Neural cell (in vitro differentiated cells): ENCODE data around the gene TXNIP. TPM values are rescaled to one million over a fixed set of nuclear protein-coding genes. Genes with fewer than 3 reads are reported as not detected.

ENCODE experiments used
- H2AFZ ChIP-seq: fragments of 200-600, 300-800 bp; sonication (generic), shearing (Covaris generic); 2 replicates; pipeline ENCODE4 v1.6.0; 2014; ENCODE audit warnings: low read depth, mild to moderate bottlenecking, antibody characterized with exemption, low read length, moderate library complexity
- H3F3A ChIP-seq: fragments of 200-600 bp; shearing (Covaris generic); 2 replicates; pipeline ENCODE4 v1.6.1; 2016; ENCODE audit warnings: mild to moderate bottlenecking, moderate library complexity, mixed read lengths, antibody characterized with exemption, low read length; ENCODE audit not compliant: insufficient read depth, poor library complexity, severe bottlenecking
- H3K27ac ChIP-seq: fragments of 200-600, 300-800 bp; sonication (generic), shearing (Covaris generic); 2 replicates; pipeline ENCODE4 v1.5.1; 2014; ENCODE audit warnings: mild to moderate bottlenecking, low read length, moderate library complexity
- H3K27me3 ChIP-seq: fragments of 300-800, 200-600 bp; sonication (generic), shearing (Covaris generic); 2 replicates; pipeline ENCODE4 v1.6.0; 2014; ENCODE audit warnings: mild to moderate bottlenecking, low read depth, low read length, moderate library complexity; ENCODE audit not compliant: insufficient read depth
- H3K36me3 ChIP-seq: fragments of 300-800, 200-600 bp; sonication (generic), shearing (Covaris generic); 2 replicates; pipeline ENCODE4 v1.5.1; 2014; ENCODE audit warnings: mild to moderate bottlenecking, antibody characterized with exemption, low read length, moderate library complexity; ENCODE audit not compliant: insufficient read depth
- H3K4me2 ChIP-seq: fragments of 300-800, 200-600 bp; sonication (generic), shearing (Covaris generic); 2 replicates; pipeline ENCODE4 v1.6.0; 2014; ENCODE audit warnings: mild to moderate bottlenecking, low read length
- H3K4me3 ChIP-seq: fragments of 300-800, 200-600 bp; sonication (generic), shearing (Covaris generic); 2 replicates; pipeline ENCODE4 v1.5.1; 2014; ENCODE audit warnings: mild to moderate bottlenecking, low read length, moderate library complexity
- H3K79me2 ChIP-seq: fragments of 200-600 bp; shearing (Covaris generic); replicated peaks from 2 replicates; pipeline ENCODE4 v1.6.0; 2014; ENCODE audit warnings: mild to moderate bottlenecking, low read length, moderate library complexity; ENCODE audit not compliant: insufficient read depth
- H3K9ac ChIP-seq: fragments of 300-800, 200-600 bp; sonication (generic), shearing (Covaris generic); 2 replicates; pipeline ENCODE4 v1.6.1; 2016; ENCODE audit warnings: mild to moderate bottlenecking, low read length, mixed read lengths
- H3K9me2 ChIP-seq: fragments of 200-600 bp; shearing (Covaris generic); 2 replicates; pipeline ENCODE4 v1.6.1; 2016; ENCODE audit warnings: mild to moderate bottlenecking, low read length, mixed read lengths; ENCODE audit not compliant: insufficient read depth
- H3K9me3 ChIP-seq: fragments of 200-600, 300-800 bp; sonication (generic), shearing (Covaris generic); 2 replicates; pipeline ENCODE4 v1.6.1; 2016; ENCODE audit warnings: mild to moderate bottlenecking, mixed run types, low read length, moderate library complexity, mixed read lengths
- H4K20me1 ChIP-seq: fragments of 200-600 bp; shearing (Covaris generic); 2 replicates; pipeline ENCODE4 v1.6.1; 2016; ENCODE audit warnings: mild to moderate bottlenecking, mixed run types; ENCODE audit not compliant: insufficient read depth
- CTCF ChIP-seq: fragments of 450-650 bp; IDR thresholded peaks from 2 replicates; pipeline ENCODE4 v1.5.1; 2014; ENCODE audit warnings: antibody characterized with exemption, mild to moderate bottlenecking, moderate library complexity; ENCODE audit not compliant: poor library complexity, severe bottlenecking
- EP300 ChIP-seq: fragments of 450-650 bp; conservative IDR thresholded peaks from 2 replicates; pipeline ENCODE4 v1.6.1; 2014; ENCODE audit warnings: antibody characterized with exemption, mild to moderate bottlenecking, moderate library complexity; ENCODE audit not compliant: poor library complexity, severe bottlenecking
- EZH2 ChIP-seq: fragments of 200-600, 300-800 bp; shearing (Covaris generic), sonication (generic); IDR thresholded peaks from 2 replicates; pipeline ENCODE4 v1.6.1; 2014; ENCODE audit warnings: antibody characterized with exemption, low read length, borderline replicate concordance, mild to moderate bottlenecking; ENCODE audit not compliant: insufficient read depth, poor library complexity, severe bottlenecking
- MXI1 ChIP-seq: fragments of 450-650 bp; conservative IDR thresholded peaks from 2 replicates; pipeline ENCODE4 v1.6.1; 2014; ENCODE audit warnings: antibody characterized with exemption, mild to moderate bottlenecking; ENCODE audit not compliant: poor library complexity, severe bottlenecking
- POLR2AphosphoS5 ChIP-seq: IDR thresholded peaks from 2 replicates; pipeline ENCODE4 v1.6.1; 2012
- RAD21 ChIP-seq: fragments of 450-650 bp; conservative IDR thresholded peaks from 2 replicates; pipeline ENCODE4 v1.6.1; 2014; ENCODE audit warnings: antibody characterized with exemption, mild to moderate bottlenecking, moderate library complexity
- REST ChIP-seq: IDR thresholded peaks from 2 replicates; pipeline ENCODE4 v1.6.1; 2012; ENCODE audit warnings: borderline replicate concordance
- SMC3 ChIP-seq: fragments of 450-650 bp; conservative IDR thresholded peaks from 2 replicates; pipeline ENCODE4 v1.6.1; 2014; ENCODE audit warnings: antibody characterized with exemption, mild to moderate bottlenecking, moderate library complexity; ENCODE audit not compliant: poor library complexity
- TAF1 ChIP-seq: IDR thresholded peaks from 2 replicates; pipeline ENCODE4 v1.6.1; 2012; ENCODE audit warnings: low read depth
- polyA plus RNA-seq: library from polyadenylated mRNA; depleted of rRNA; stranded (reverse); fragments of >200 nt; gene quantifications from 2 replicates; pipeline ENCODE4 v1.2.3, GENCODE V29; 2014

Gene TXNIP
- polyA plus RNA-seq, 1 donor from 2014 or later, result 140 TPM

GRCh38 chr1:145997016-145997717, 788 bp upstream of the TXNIP start:
- H3K4me3 ChIP-seq, result peak overlapping the region; percentile 79
- peaks cover 41% of the 10 kb centered on the region for H4K20me1 ChIP-seq
- no peaks in the 10 kb centered on the region for H3K27me3 ChIP-seq
- peak overlapping the region; percentile 78 for H3K27ac ChIP-seq
- no peaks in the 10 kb centered on the region for H3K9me2 ChIP-seq
- H3K79me2 ChIP-seq, result peaks cover 50% of the 10 kb centered on the region
- no peak for TF ChIP-seq POLR2AphosphoS5
- no peak for TF ChIP-seq MXI1
- no peak for TF ChIP-seq SMC3
- no peak for TF ChIP-seq EZH2
- no peak for TF ChIP-seq TAF1
- TF ChIP-seq EP300, result no peak
- no peak for TF ChIP-seq REST
- TF ChIP-seq RAD21, result no peak
- no peak for TF ChIP-seq CTCF
- peak overlapping the region; percentile 68 for H3K9ac ChIP-seq
- H3K9me3 ChIP-seq, result no peaks in the 10 kb centered on the region
- peaks cover 26% of the 10 kb centered on the region for H3K36me3 ChIP-seq
- H3K4me2 ChIP-seq, result peak overlapping the region; percentile 85
- H3F3A ChIP-seq, result peaks cover 3% of the 10 kb centered on the region
- H2AFZ ChIP-seq, result peak overlapping the region; percentile 35

- Histone ChIP-seq H3K27me3 (no peaks in the 10 kb centered on the region), H3K4me3 (peak overlapping the region; percentile 79), H2AFZ (no peak overlapping the region), H3F3A (peaks cover 3% of the 10 kb centered on the region), H3K9me2 (no peaks in the 10 kb centered on the region), H3K79me2 (peaks cover 59% of the 10 kb centered on the region), H3K4me2 (no peak overlapping the region), H4K20me1 (peaks cover 50% of the 10 kb centered on the region), H3K36me3 (peaks cover 29% of the 10 kb centered on the region), H3K9me3 (no peaks in the 10 kb centered on the region), H3K27ac (peak overlapping the region; percentile 85), H3K9ac (peak overlapping the region; percentile 76)
- TF ChIP-seq RAD21, result no peak
- TF ChIP-seq EZH2, result no peak
- no peak for TF ChIP-seq SMC3
- TF ChIP-seq POLR2AphosphoS5, result no peak
- TF ChIP-seq MXI1, result no peak
- no peak for TF ChIP-seq TAF1
- TF ChIP-seq REST, result no peak
- no peak for TF ChIP-seq EP300
- no peak for TF ChIP-seq CTCF
These were observed 381 bp downstream of the TXNIP start for GRCh38 chr1:145995964-145996432.
